NOMO-1 (cell line): ENCODE results near the gene KTN1.

Experiments
- DNase-seq, 2 experiments: peaks; one replicate each; lab custom pipeline; 2025; ENCODE audit not compliant: unreplicated experiment in 2 of 2; lab: John Stamatoyannopoulos, UW

The KTN1 gene

GRCh38 chr14:55609681-55610080 is 29.7 kb downstream of the KTN1 start:
- DNase-seq: no peak

GRCh38 chr14:55610713-55611370 is 30.8 kb downstream of the KTN1 start:
- no peak for DNase-seq

GRCh38 chr14:55611859-55612258 is 31.9 kb downstream of the KTN1 start:
- DNase-seq: no peak

GRCh38 chr14:55614304-55614703 is 34.3 kb downstream of the KTN1 start:
- DNase-seq: no peak

- DNase-seq: no peak
Measured at GRCh38 chr14:55620277-55620676, 40.3 kb downstream of the KTN1 start.

- DNase-seq: no peak
Measured at GRCh38 chr14:55620981-55621380, 41.0 kb downstream of the KTN1 start.

GRCh38 chr14:55621391-55621790 is 41.4 kb downstream of the KTN1 start:
- no peak for DNase-seq

- no peak for DNase-seq
Measured at GRCh38 chr14:55624913-55625312, 44.9 kb downstream of the KTN1 start.

GRCh38 chr14:55625481-55625880 is 45.5 kb downstream of the KTN1 start:
- DNase-seq: no peak

- DNase-seq: no peak
Measured at GRCh38 chr14:55626131-55626530, 46.1 kb downstream of the KTN1 start.

GRCh38 chr14:55628426-55628825 is 48.4 kb downstream of the KTN1 start:
- DNase-seq: no peak

GRCh38 chr14:55638665-55639064 is 58.7 kb downstream of the KTN1 start:
- DNase-seq: no peak

GRCh38 chr14:55641290-55641689 is 61.3 kb downstream of the KTN1 start:
- no peak for DNase-seq

GRCh38 chr14:55641954-55642353 is 61.9 kb downstream of the KTN1 start:
- no peak for DNase-seq

- DNase-seq: peak; percentile 28 to 80
Measured at GRCh38 chr14:55645145-55645544, 65.1 kb downstream of the KTN1 start.

- DNase-seq: no peak
Measured at GRCh38 chr14:55645845-55646832, 66.1 kb downstream of the KTN1 start.

- DNase-seq: no peak
Measured at GRCh38 chr14:55650992-55651391, 71.0 kb downstream of the KTN1 start.

- DNase-seq: no peak
Measured at GRCh38 chr14:55654243-55654642, 74.2 kb downstream of the KTN1 start.

- no peak for DNase-seq
Measured at GRCh38 chr14:55661029-55661428, 81.0 kb downstream of the KTN1 start.

GRCh38 chr14:55662752-55663151 is 82.7 kb downstream of the KTN1 start:
- DNase-seq: no peak

- no peak for DNase-seq
Measured at GRCh38 chr14:55665067-55665675, 85.2 kb downstream of the KTN1 start.

- no peak for DNase-seq
Measured at GRCh38 chr14:55667801-55668200, 87.8 kb downstream of the KTN1 start.
